GM12874 (cell line): ENCODE results near the gene DBI.

Experiments
- CTCF ChIP-seq: IDR thresholded peaks from 2 replicates; pipeline ENCODE4 v1.5.1; 2011; ENCODE audit warnings: low read depth, mild to moderate bottlenecking, control low read depth, low read length, moderate library complexity; ENCODE audit not compliant: insufficient read depth

The DBI gene

GRCh38 chr2:119341684-119342083, 25.1 kb upstream of the DBI start:
- no peak for TF ChIP-seq CTCF

GRCh38 chr2:119349289-119349688, 17.5 kb upstream of the DBI start:
- no peak for TF ChIP-seq CTCF

- no peak for TF ChIP-seq CTCF
Measured at GRCh38 chr2:119350311-119350998, 16.3 kb upstream of the DBI start.

- TF ChIP-seq CTCF = no peak
Measured at GRCh38 chr2:119352357-119352756, 14.4 kb upstream of the DBI start.

GRCh38 chr2:119354860-119355259, 11.9 kb upstream of the DBI start:
- no peak for TF ChIP-seq CTCF

- no peak for TF ChIP-seq CTCF
Measured at GRCh38 chr2:119359774-119360173, 7.0 kb upstream of the DBI start.

GRCh38 chr2:119360423-119360966, 6.3 kb upstream of the DBI start:
- no peak for TF ChIP-seq CTCF
